ENCODE measurements around the gene GATB.

Gene GATB

GRCh38 chr4:151646322-151646721, 114.5 kb downstream of the GATB start:
- DNase-seq: no peak

GRCh38 chr4:151644622-151645021, 116.2 kb downstream of the GATB start:
- DNase-seq: no peak

GRCh38 chr4:151643564-151643963, 117.2 kb downstream of the GATB start:
- no peak for DNase-seq

DNA sequence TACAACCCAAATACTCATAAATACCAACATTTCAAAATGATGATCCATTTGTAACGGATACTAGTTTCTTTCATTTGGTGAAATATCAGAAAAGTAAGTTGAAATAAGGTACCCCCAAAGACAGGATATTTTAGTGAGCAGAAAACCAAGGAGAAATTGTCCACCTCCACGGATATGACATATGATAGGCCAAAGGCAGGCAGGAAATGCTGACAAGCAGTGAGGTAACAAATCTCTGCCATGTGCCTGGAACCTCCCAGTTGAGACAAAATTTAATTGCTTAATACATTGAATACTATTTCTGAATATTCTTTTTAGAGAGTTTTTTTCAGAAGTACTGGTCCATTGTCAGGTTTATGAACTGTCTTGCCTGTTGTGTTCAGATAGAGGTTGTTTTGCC, 118.8 kb downstream of the GATB start:
- DNase-seq: no peak

- DNase-seq: no peak
These were observed 119.6 kb downstream of the GATB start for GRCh38 chr4:151641167-151641566.

GRCh38 chr4:151640381-151640780, 120.4 kb downstream of the GATB start:
- no peak for DNase-seq

- DNase-seq: no peak
These were observed 122.4 kb downstream of the GATB start for GRCh38 chr4:151638295-151638858.

- no peak for DNase-seq
These were observed 129.5 kb downstream of the GATB start for GRCh38 chr4:151631349-151631748.

- no peak for DNase-seq
These were observed 131.6 kb downstream of the GATB start for GRCh38 chr4:151629097-151629783.

- DNase-seq: no peak
These were observed 132.7 kb downstream of the GATB start for GRCh38 chr4:151628001-151628608.

DNA sequence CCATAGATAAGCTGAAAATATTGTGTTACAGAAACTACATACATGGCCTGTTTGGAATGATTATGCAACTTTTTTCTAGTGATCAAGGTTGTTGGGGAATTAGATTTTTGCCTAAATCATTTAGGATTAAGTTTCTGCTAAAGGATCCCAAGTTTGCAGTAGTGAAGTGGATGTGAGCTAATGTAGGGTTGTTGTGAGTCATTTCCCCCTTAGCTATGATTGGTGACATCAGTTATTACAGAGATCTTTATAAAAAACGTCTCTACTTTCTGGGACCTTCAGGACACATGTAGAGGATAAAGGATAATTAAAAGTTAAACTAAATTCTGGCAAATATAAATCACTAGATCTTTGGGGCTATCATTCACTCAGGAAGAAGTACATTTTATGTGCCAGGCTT, 133.3 kb downstream of the GATB start:
- no peak for DNase-seq

- DNase-seq: no peak
These were observed 134.1 kb downstream of the GATB start for GRCh38 chr4:151626751-151627150.

- no peak for DNase-seq
These were observed 134.6 kb downstream of the GATB start for GRCh38 chr4:151626228-151626627.

DNA sequence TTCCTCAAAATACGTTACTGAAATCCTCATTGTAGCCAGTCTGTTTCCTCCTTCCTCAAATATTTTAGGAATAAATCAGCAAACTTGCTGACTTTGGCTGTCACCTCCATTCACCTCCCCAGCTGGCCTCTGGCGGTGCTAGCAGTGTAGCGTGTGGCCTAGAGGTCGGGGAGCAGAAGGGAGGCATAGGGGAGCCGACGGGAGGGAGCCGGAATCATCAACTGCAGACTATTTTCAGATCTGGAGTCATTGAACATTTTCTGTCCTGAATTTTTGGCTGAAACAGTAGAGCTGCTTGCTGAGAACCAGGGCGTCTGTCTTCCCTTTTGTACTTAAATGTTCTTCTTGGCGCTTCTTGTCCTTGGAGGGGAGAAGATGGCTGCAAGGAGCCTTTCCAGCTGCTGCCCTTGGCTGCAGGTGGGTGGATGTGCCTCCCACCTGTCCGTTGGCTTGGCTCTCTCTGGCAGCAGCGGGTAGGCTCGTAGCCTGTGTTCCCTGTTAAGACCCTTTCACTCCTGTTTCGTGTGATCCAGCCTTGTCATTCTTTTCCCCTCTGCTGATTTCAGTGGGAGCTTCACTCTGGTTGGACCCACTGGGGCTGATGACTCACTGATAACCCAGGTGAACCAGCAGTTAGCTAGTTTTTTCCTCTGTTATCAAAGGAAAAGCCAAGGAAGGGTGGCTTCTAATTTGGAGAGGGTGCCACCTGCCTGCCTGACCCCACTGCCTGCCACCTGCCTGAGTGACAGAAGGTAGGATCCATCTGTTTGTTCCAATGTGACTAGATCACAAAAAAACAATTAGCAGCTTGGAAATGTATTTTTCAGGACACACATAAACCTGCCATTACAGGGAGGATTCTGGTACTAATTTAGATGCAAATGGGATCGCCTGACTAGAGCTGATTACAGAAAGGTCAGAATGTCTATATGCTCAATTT, 135.9 kb downstream of the GATB start:
- no peak for DNase-seq

Measured in T1000 (cell line).